AG08395 (cell line): ENCODE measurements around the gene C5orf58.

Experiments used
- DNase-seq: peaks from one replicate; pipeline ENCODE4 v3.0.0; 2012; ENCODE audit warnings: mixed read lengths, low spot score

C5orf58 gene

DNA sequence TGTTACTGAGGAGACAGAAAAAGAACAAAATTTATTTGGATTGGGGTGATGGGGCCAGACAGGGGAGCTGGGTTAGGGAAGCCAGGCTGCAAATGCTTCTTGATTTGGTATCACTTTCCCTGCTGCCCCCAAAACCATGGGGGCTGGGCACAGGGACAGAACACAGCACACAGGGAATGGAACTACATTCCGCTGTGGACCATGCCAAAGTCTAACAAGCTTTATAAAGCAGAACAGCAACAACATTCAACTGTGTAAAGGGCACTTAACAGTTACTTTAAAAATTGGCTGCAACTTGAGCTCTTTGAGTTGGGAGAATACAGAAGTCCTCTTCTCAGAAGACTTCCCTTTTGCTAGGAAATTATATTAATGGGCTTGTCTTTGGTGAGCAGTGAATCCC is 23.8 kb downstream of the C5orf58 start:
- no peak for DNase-seq

DNA sequence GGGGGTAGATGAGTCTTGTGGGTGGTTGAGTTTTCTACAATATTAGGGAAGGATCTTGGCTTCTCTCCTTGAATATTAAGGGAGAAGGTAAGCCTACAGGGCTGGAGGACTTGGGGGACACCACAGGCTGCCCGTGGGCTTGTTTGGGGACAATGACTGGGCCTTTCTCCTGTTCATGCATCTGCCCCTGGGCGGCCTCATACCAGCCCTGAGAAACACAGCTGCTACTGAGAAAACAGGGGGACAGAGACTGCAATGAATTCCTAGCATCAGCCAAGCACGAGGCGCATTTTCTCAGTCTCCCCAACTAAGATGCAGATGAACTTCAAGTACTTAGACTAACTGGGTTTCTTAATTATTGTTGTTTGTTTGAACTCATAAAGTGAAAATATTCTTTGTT is 24.6 kb downstream of the C5orf58 start:
- DNase-seq, result no peak

DNA sequence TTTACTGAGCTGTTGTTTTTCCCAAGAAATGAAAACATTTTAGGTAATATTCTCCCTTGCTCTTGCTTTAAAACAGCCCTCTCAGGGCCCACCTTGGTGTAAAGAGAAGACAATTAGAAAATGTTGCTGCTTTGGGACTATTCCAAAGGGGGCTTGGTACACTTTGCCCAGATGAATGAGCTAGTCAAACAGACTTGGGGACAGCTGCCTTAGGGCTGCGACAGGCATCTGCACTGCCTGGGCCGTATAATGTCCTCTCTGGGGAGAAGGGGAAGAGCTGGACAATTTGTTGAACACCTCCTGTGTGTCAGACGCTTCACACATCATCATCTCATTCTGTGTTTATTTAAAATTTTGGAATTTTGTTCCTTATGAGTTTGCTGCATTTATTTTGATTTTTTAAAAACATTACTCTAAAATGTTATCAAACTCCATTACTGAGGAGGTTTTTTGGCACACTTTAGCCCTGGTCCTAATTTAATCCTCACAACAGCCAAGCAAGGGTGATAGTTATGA is 28.8 kb downstream of the C5orf58 start:
- no peak for DNase-seq

DNA sequence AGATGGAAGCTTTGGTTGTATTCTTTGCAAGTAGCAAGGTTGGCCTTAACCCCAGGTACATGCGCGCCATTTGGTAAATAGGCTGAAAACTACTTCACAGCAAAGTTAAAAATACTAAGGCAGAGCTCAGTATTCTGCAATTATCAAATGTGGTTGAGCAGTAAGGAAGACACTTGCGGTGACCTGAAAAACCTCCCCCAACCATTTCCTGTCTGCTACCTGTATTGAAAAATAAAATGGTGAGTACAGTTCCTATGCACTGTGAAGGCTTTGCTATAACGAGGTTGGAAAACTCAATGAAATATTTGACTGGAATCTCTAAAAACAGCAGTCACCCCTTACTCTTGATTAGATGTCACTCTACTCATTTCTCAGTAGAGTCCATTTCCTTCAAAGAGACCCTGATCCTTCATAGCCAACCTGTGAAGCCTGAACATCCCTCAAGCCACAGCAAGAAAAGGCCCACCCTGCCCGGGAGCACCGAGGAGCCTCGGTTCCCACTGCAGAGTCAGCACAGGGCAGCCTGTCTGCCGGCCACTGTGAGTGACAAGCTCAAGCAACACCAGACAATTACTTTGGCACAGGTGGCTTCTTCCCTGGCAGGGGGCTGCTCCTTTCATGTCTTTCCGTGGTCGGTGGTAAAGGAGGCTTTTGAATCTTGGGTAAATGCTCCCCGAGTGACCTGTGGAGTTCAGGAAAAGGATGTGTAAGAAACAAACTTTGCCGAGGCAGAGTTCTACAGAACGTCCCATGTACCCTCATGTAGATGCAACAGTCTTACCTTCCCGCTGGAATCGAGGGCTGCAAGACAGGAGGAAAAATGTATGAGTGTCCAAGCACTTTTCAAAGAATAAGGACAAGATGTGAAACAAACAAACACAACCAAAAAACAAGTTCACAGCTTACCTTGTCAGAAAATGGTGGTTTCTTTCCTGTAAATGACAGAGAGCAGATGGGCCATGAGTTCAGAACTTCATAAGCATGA is 29.6 kb downstream of the C5orf58 start:
- no peak for DNase-seq

DNA sequence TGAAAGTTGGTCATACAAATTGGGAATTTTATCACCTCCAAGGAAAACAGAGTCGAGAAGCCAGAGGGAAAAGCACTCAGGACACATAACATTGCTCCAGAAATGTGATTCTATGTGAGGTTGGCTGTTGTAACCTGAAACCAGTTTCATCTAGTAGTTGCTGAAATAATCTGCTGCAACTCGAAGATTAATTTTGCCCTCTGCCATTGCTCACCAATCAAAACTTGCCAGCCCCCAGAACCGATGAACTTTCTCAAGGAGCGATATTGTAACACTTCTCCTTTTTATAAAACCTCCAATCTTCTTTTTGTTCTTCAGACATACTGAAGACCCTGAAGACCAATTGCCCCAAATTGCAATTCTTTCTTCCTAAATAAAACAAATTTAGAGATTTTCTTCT is 31.1 kb downstream of the C5orf58 start:
- no peak for DNase-seq

DNA sequence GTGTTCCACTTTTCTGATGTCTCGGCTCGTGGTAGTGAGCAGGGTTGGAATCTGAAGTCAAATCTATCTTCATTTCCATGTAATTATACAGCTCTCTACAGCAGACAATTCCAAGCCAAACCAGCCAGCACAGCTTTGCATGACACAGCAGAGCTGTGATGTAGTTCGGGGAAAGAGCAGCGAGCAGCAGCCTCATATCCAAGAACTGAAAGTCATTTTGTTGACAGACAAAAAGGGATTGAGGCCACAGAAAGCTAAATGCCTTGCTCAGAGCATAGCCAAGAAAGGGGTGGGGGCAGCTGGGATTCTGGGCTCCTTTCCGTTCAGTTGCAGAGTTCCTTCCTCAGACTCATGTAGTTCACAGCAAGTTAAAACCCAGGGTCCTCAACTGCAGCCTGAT is 32.7 kb downstream of the C5orf58 start:
- no peak for DNase-seq

DNA sequence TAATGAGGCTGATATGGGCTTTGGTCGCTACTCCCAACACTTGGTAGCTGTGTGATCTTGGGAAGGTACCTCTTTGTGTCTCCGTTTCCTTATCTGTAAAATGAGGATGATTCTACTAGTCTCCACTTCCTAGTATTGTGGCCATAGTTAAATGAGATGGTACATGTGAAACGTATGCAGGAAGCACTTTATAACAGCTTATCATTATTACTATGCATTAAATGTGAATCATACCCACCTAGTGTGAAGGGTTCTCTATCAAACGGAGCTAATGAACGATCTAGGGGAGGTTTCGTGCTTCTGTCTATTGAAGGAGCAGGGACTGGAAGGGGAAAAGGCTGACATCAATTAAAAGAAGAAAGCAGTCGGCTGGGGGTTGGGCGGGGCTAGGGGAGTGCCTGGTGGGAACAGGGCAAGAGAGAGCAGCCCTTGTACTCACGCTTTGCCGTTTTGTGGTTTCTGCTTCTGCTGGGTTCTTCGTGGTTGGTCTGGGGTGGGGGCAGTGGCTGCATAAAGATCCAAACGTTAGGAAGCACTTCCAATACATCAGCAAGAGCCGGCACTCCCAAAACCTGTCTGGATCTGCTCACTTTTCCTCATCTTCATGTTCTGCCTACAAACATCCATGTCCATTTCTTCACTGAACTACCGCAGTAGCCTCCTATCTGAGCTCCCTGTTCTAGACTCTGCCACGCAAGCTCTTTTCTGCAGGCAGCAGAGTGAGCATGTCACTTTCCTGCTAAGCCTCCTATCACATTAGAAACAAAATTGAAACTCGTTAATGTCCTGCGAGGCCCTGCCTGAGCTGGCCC is 34.0 kb downstream of the C5orf58 start:
- DNase-seq, result no peak

DNA sequence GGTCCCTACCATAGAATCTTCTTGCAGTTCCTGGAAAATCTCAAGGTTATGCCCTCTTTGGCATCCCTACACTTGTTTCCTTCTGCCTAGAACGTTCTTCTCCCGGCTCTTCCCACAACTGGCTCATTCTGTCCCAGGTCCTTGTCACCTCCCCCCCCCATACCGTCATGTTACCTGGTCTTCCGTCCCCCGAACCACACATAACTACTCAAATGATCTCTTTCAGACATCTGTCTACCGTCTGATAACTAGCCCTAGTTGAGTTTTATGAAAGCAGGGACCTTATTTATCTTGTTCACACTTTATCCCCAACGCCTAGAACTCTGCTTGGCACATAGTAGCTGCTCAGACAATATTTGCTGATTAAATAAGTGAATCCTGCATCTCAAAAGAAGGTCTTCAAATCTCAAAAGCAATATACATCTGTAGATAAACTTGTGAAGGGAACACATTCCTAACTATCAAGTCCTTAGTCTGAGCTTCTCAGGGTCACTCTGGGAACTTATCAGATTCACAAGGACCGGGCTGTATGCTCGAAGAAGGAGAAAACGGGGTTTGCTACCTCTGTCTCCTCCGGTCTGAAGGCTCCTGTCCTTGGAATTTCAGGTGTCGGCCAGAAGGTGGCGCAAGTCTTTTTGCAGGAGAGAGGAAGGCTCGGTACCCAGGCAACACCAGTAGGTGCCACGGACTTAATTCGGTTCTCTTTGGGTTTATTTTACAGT is 34.8 kb downstream of the C5orf58 start:
- DNase-seq, result peak; percentile 75

DNA sequence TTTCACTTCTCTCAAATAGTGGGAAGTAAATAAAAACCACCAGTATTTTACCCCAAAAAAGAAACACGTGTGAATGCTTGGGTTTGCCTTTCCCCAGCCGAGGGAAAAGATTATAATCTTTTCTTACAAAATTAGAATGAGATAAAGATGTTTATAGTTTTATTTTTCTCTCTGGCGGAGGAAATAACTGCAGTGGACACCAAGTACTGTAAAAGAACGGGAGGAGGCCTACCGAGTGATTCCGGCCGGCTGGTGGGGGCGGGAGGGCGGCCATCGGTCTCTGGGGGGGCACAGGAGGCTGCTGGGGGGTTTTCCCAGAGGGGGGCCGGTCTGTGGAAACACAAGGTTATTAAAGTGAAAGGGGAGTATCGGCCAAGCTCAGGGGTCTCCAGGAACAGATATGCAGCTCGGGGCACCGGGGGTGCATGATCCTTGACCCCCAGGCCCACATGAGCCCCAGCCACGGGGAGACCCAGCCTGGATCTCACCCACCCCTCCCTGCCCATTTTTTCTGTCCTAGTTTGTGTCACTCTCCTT is 35.4 kb downstream of the C5orf58 start:
- no peak for DNase-seq

DNA sequence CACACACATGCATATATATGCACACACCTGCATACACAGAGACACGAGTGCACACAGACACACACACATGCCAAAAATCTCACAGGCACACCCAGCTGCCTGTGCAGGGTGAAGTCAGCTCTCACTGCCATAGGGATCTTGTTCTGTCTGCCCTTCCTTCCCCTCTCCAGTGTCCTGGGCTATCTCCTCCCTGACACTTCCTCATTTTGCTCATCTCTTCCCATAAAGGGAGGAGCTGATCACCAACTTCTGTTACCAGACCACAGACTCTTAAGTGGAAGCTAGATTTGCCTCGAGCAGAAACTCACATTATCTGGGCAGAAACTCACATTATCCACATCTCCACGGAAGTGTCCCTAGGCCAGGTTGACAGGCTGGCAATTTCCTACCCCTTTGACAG is 36.1 kb downstream of the C5orf58 start:
- DNase-seq, result no peak

DNA sequence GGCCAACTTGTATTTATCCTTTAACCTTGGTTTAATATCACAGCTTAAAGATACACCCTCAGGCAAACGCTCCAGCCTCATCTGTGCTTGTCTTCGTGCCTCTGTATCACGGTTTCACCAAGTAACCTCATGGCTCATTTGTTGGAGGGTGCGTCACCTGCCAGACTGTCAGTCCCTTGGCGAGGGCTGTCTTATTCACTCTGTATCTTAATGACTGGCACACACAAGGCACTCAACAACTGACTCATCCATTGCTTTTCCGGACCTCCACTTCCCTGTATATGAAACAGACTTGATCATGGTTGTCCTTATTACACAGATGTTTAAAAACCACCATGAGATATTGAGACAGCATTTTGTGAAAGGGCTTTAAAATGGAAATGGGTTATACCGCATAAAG is 36.8 kb downstream of the C5orf58 start:
- DNase-seq, result no peak

DNA sequence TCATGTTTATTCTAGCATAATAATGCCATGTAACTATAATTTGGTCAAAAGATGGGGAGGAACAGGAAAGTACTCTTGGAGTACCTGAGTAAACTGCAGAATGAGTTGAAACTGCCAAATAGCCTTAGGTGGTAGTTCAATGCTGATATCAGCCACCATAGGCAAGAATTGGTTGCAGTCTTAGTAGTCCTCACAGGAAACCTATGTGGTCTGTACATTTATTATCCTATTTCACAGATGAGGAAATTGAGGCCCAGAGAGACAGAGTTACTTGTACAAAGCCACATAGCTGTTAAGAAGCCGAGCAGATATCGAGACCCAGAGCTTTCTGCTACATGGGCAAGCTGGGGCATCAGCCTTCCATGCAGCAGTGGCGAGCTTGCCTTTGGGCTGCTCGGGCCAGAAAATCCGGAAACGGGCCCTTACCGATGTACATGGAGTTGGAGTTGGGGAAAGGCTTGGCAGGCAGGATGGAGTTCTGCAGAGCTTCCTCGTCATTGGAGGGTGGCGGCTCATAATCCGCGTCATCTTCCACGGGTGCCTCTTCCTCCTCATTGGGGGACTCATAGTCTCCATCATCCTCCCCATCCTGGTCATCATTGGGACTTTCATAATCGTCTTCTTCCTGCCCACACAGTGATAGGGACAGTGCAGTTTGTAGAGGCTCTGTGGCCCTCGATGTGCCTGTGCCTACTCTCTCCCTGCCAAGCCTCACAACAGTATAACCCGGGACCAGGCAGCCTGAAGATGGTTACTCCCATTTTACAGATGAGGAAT is 37.7 kb downstream of the C5orf58 start:
- DNase-seq, result no peak

DNA sequence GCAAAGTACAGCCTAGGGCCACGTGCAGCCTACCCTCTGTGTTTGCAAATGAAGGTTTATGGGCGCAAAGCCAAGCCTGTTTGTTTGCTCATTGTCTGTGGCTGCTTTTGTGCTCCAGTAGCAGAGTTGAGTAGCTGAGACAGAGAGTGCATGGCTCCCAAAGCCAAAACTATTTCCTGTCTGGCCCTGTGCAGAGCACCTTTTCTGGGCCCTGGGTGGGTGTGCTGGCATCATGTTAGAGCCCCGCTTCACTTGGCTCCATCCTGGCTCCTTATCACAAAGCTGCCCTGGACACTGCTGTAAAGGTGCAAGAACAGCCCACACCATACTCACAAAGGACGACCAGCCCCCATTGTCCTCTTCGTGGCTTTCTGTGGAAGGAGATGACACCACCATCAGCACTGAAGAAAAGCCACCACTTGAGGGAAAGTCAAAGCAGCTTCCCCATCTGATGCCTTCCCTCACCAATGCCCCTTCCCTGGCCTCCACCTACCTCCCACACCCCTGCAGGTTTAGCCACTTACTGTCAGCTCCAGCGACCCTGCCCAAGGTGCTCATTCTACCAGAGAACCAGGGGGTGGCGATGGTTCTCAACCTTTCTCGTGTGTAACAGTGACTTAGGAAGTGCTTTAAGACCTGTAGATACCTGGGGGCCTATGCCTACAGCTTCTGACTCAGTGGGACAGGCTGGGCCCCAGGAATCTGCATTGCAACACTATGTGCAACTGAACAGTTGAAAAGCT is 41.4 kb downstream of the C5orf58 start:
- DNase-seq, result no peak

DNA sequence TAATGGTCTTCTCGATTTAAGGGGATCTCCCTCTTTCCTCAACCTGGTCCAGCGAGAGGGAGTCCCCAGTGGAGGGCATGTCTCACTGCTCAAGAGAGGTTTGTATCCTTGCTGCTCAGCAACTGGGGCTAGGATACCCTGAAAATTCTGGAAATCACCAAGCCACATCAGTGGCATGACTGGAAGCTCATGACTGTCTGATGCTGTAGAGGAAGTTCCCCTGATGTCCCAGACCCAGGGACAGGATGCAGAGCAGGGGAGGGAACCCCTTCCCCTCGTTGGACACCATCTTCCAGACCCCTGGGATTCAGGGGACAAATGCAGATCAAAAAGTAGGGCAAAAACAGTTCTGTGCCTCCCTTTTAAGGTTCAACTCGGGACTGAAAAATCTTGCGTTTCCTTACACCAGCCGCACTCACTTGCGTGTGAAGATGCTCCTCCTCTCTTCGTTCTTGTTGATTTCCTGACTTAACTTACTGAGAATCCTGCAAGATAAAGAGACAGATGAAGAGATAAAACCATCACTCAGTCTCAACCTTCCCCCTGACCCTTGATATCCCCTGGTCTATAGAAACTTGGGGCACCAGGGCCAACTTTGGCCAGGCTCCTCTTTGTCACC is 42.7 kb downstream of the C5orf58 start:
- no peak for DNase-seq

DNA sequence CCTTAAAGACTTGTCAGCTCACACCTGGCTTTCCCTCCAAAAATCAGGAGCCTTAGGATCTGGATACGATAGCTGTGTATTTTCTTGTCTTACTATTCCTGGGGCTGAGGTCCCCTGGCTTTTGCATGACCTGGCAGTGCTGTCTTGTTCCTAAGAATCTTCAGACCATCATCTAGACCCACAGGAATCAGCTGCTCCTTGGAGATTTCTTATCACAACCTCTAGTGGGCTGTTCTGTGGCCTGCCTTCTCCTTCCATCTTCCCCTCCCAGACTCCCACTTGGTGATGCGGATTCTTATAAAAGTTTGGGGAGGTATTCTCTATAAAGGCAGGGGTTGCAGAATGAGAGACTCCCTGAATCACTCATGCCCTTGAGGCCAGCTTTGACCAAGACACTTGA is 43.4 kb downstream of the C5orf58 start:
- DNase-seq, result no peak

DNA sequence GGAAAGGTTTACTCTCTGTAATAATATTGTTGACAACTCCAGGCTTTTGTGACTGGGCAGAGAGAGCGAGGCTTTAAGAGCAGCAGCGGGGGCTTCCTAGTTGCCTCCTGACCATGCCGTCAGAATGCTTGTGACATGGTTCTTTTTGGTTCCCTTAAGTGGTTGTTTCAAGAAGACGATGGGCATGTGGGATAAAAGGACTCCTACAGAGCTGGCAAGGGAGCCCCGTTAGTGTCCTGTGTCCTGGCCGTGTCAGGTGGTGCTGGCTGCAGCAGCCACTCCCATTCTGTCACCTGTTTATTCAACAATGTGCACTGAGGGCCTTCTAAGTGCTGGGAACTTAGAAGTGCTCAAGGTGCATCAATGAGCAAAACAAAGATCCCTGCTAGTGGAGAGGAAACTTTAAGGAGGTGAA is 45.1 kb downstream of the C5orf58 start:
- DNase-seq, result no peak

DNA sequence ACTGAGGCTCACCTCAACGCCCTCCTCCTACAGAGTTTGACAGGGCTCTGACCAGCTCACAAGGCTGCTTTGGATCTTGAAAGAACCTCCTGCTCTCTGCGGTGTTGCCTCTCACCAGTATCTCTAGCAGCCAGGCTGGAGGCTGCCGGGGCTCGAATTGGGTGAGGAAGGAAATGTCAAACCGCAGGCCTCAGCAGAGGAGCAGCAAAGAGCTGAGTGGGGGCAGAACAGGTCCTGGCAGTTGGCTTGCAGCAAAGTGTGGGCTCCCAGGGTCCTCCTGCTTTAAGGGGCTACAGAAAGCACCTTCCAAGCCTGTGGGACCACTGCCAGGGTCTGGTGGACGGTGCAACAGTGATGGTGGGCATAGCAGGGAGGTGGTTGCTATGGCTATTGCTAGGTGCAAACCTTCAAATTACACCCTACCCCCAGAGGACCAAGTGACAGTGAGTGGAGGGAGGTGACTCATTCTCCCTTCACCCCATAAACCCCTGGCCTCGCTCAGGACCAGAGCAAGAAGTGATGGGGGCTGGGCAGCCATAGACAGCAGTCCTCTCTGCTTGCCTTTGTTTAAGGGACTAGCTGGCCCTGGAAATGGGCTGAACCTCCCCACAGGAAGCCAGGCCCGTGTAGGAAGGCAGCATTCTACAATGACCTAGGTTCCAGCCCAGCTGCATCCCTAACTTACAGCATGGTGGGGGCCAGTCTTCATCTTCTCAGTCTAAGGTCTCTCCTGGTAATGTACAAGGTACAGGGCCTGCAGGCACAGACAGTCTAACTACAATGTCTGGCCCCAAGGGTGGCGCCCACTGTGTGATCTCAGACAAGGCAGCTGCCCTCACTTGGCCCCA is 46.0 kb downstream of the C5orf58 start:
- DNase-seq, result no peak

DNA sequence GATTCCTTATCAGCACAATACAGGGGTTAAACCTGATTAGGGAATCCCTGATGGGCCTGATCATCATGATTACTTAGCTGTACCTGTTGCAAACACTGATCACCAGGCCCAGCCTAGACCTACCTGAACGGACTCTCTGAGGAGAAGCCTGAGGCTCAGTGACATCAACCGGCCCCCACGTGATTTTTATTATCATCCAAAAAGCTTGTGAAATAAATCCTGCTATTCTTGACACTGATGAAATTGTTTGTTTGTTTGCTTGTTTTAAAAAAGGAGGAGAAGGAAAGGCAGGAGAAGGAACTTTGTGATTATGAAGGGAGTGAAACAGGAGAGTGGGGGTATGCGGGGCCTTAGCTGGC is 46.7 kb downstream of the C5orf58 start:
- DNase-seq, result no peak

DNA sequence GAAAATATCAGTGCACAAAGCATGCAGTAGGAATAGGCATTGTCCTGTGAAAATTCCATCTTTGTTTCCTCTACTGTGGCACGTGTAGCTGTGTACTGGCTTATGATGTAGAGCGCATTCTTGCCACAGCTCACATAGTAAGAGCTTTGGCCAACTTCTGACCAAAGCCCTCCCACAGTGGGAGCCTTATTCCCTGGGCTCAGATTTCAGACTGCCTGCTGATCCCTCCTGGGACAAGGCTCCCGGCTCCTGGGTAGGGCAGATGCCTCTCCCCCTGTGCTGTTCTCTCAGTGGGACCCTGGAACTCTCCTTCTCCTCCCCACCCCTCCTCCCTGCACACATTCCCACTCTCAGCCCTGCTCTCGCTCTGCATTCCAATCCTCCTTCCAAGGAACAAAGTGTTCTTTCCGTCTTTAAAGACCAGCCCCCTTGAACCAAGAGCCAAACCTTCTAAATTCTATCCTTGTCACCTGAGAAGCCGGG is 47.3 kb downstream of the C5orf58 start:
- DNase-seq, result no peak
